ENCODE results near the gene UAP1.

Gene UAP1

GRCh38 chr1:162554258-162554657 is 7.3 kb upstream of the UAP1 start:
- Histone ChIP-seq H3K4me3 (ENCODE audit: low read length, poor library complexity, severe bottlenecking) (no peak overlapping the region), H3K9ac (ENCODE audit: low read depth, low read length, poor library complexity, severe bottlenecking) (no peak overlapping the region), H3K4me2 (ENCODE audit: low read depth, low read length, poor library complexity, severe bottlenecking) (no peak overlapping the region), H3K9me3 (ENCODE audit: insufficient read depth, low read depth, low read length) (no peaks in the 10 kb centered on the region), H3F3A (ENCODE audit: low read depth) (no peaks in the 10 kb centered on the region), H3K4me1 (ENCODE audit: insufficient read depth, low read length, poor library complexity, severe bottlenecking) (no peaks in the 10 kb centered on the region), H3K27me3 (ENCODE audit: insufficient read depth, low read length, poor library complexity, severe bottlenecking) (no peaks in the 10 kb centered on the region), H4K20me1 (ENCODE audit: insufficient read depth, low read length, poor library complexity, severe bottlenecking) (no peaks in the 10 kb centered on the region), H3K9me2 (replicated peaks; ENCODE audit: low read depth, low read length) (no peaks in the 10 kb centered on the region), H3K36me3 (ENCODE audit: insufficient read depth, low read length) (no peaks in the 10 kb centered on the region), H2AFZ (ENCODE audit: low read length) (no peak overlapping the region), H3K79me2 (ENCODE audit: insufficient read depth, low read length) (no peaks in the 10 kb centered on the region)
- TF ChIP-seq CTCF (conservative IDR thresholded peaks at IDR 0.05; ENCODE audit: low read length) (no peak), EZH2phosphoT487 (IDR thresholded peaks at IDR 0.05; ENCODE audit: borderline replicate concordance) (no peak)

GRCh38 chr1:162557536-162557935 is 4.0 kb upstream of the UAP1 start:
- H4K20me1 ChIP-seq (ENCODE audit: insufficient read depth, low read length, poor library complexity, severe bottlenecking), result peaks cover 5% of the 10 kb centered on the region
- H3K4me2 ChIP-seq (ENCODE audit: low read depth, low read length, poor library complexity, severe bottlenecking), result no peak overlapping the region
- H3K9ac ChIP-seq (ENCODE audit: low read depth, low read length, poor library complexity, severe bottlenecking), result no peak overlapping the region
- no peaks in the 10 kb centered on the region for H3K36me3 ChIP-seq (ENCODE audit: insufficient read depth, low read length)
- no peaks in the 10 kb centered on the region for H3K27me3 ChIP-seq (ENCODE audit: insufficient read depth, low read length, poor library complexity, severe bottlenecking)
- peaks cover 10% of the 10 kb centered on the region for H3K4me1 ChIP-seq (ENCODE audit: insufficient read depth, low read length, poor library complexity, severe bottlenecking)
- no peak for TF ChIP-seq CTCF (conservative IDR thresholded peaks at IDR 0.05; ENCODE audit: low read length)
- TF ChIP-seq EZH2phosphoT487 (IDR thresholded peaks at IDR 0.05; ENCODE audit: borderline replicate concordance), result no peak
- no peaks in the 10 kb centered on the region for H3F3A ChIP-seq (ENCODE audit: low read depth)
- no peak overlapping the region for H3K4me3 ChIP-seq (ENCODE audit: low read length, poor library complexity, severe bottlenecking)
- no peaks in the 10 kb centered on the region for H3K9me3 ChIP-seq (ENCODE audit: insufficient read depth, low read depth, low read length)
- H3K9me2 ChIP-seq (replicated peaks; ENCODE audit: low read depth, low read length), result no peaks in the 10 kb centered on the region
- H3K79me2 ChIP-seq (ENCODE audit: insufficient read depth, low read length), result peaks cover 10% of the 10 kb centered on the region
- H2AFZ ChIP-seq (ENCODE audit: low read length), result 0 out of 2 replicates have a peak overlapping the region, but pooled peaks have one; percentile 35

- peak overlapping the region; percentile 92 for H3K4me3 ChIP-seq (ENCODE audit: low read length, poor library complexity, severe bottlenecking)
- H3K79me2 ChIP-seq (ENCODE audit: insufficient read depth, low read length), result peaks cover 38% of the 10 kb centered on the region
- peak overlapping the region; percentile 80 for H3K9ac ChIP-seq (ENCODE audit: low read depth, low read length, poor library complexity, severe bottlenecking)
- no peaks in the 10 kb centered on the region for H3K27me3 ChIP-seq (ENCODE audit: insufficient read depth, low read length, poor library complexity, severe bottlenecking)
- H3K9me3 ChIP-seq (ENCODE audit: insufficient read depth, low read depth, low read length), result no peaks in the 10 kb centered on the region
- H2AFZ ChIP-seq (ENCODE audit: low read length), result peak overlapping the region; percentile 98
- H3K9me2 ChIP-seq (replicated peaks; ENCODE audit: low read depth, low read length), result no peaks in the 10 kb centered on the region
- peaks cover 33% of the 10 kb centered on the region for H3K4me1 ChIP-seq (ENCODE audit: insufficient read depth, low read length, poor library complexity, severe bottlenecking)
- TF ChIP-seq EZH2phosphoT487 (IDR thresholded peaks at IDR 0.05; ENCODE audit: borderline replicate concordance) (no peak), CTCF (conservative IDR thresholded peaks at IDR 0.05; ENCODE audit: low read length) (no peak)
- peak overlapping the region; percentile 72 for H3K4me2 ChIP-seq (ENCODE audit: low read depth, low read length, poor library complexity, severe bottlenecking)
- H4K20me1 ChIP-seq (ENCODE audit: insufficient read depth, low read length, poor library complexity, severe bottlenecking), result peaks cover 21% of the 10 kb centered on the region
- no peaks in the 10 kb centered on the region for H3F3A ChIP-seq (ENCODE audit: low read depth)
- no peaks in the 10 kb centered on the region for H3K36me3 ChIP-seq (ENCODE audit: insufficient read depth, low read length)
Measured at GRCh38 chr1:162560303-162561036, 1.1 kb upstream of the UAP1 start.

Data from Loucy (cell line).